ENCODE results near the gene ITGA8.
"Not testable (repeated sequence)": the region's sequence is repeated elsewhere in the genome, so short reads cannot be mapped to it uniquely, and the experiment has no call there.

Gene ITGA8

GRCh38 chr10:15550950-15551349 lies 168.8 kb downstream of the ITGA8 start:
- DNase-seq (ENCODE audit: low read depth): no peak

- DNase-seq (ENCODE audit: low read depth): no peak
These were observed 171.4 kb downstream of the ITGA8 start for GRCh38 chr10:15548331-15548730.

GRCh38 chr10:15546606-15547005 lies 173.1 kb downstream of the ITGA8 start:
- no peak for DNase-seq (ENCODE audit: low read depth)

- DNase-seq (ENCODE audit: low read depth): no peak
These were observed 173.8 kb downstream of the ITGA8 start for GRCh38 chr10:15545884-15546283.

GRCh38 chr10:15545266-15545665 lies 174.5 kb downstream of the ITGA8 start:
- DNase-seq (ENCODE audit: low read depth): no peak

GRCh38 chr10:15543994-15544393 lies 175.7 kb downstream of the ITGA8 start:
- no peak for DNase-seq (ENCODE audit: low read depth)

GRCh38 chr10:15542817-15543216 lies 176.9 kb downstream of the ITGA8 start:
- DNase-seq (ENCODE audit: low read depth): no peak

GRCh38 chr10:15541376-15541775 lies 178.3 kb downstream of the ITGA8 start:
- DNase-seq (ENCODE audit: low read depth): no peak

GRCh38 chr10:15540727-15541126 lies 179.0 kb downstream of the ITGA8 start:
- no peak for DNase-seq (ENCODE audit: low read depth)

- DNase-seq (ENCODE audit: low read depth): no peak
These were observed 180.5 kb downstream of the ITGA8 start for GRCh38 chr10:15539262-15539661.

- DNase-seq (ENCODE audit: low read depth): not testable (repeated sequence)
These were observed 184.7 kb downstream of the ITGA8 start for GRCh38 chr10:15534928-15535538.

- DNase-seq (ENCODE audit: low read depth): no peak
These were observed 187.6 kb downstream of the ITGA8 start for GRCh38 chr10:15531927-15532722.

GRCh38 chr10:15528859-15529239 lies 190.9 kb downstream of the ITGA8 start:
- no peak for DNase-seq (ENCODE audit: low read depth)

GRCh38 chr10:15526754-15527153 lies 193.0 kb downstream of the ITGA8 start:
- DNase-seq (ENCODE audit: low read depth): no peak

GRCh38 chr10:15521328-15521903 lies 198.3 kb downstream of the ITGA8 start:
- DNase-seq (ENCODE audit: low read depth): no peak

GRCh38 chr10:15518250-15518649 lies 201.5 kb downstream of the ITGA8 start:
- no peak for DNase-seq (ENCODE audit: low read depth)

- no peak for DNase-seq (ENCODE audit: low read depth)
These were observed 203.3 kb downstream of the ITGA8 start for GRCh38 chr10:15516256-15517085.

GRCh38 chr10:15515202-15515601 lies 204.5 kb downstream of the ITGA8 start:
- no peak for DNase-seq (ENCODE audit: low read depth)

GRCh38 chr10:15510963-15511362 lies 208.8 kb downstream of the ITGA8 start:
- DNase-seq (ENCODE audit: low read depth): no peak

- no peak for DNase-seq (ENCODE audit: low read depth)
These were observed 214.4 kb downstream of the ITGA8 start for GRCh38 chr10:15505329-15505728.

GRCh38 chr10:15504101-15504840 lies 215.5 kb downstream of the ITGA8 start:
- DNase-seq (ENCODE audit: low read depth): no peak

Data from activated T-cell treated with anti-CD3 and anti-CD28 coated beads for 24 hours (primary cell).